Activated naive CD8-positive, alpha-beta T cell treated with anti-CD3 and anti-CD28 coated beads, Interleukin-2, amount 10 ng/mL, durations not matched to agents 7 days and 5 days (primary cell): ENCODE data around the gene FAM20A. TPM values are rescaled to one million over a fixed set of nuclear protein-coding genes. Genes with fewer than 3 reads are reported as not detected.
"Not testable (repeated sequence)": the region's sequence is repeated elsewhere in the genome, so short reads cannot be mapped to it uniquely, and the experiment has no call there.

ENCODE experiments used
- ATAC-seq: fragments of 150-1000 bp; cut with Tn5 transposase; one replicate; pipeline ENCODE4 v1.10.0; 2021; ENCODE audit warnings: low read depth, moderate library complexity
- POLR2A ChIA-PET: fragments of 350-600 bp; sonication (Branson Sonifier 250); formaldehyde crosslinking; loops from one replicate; lab custom pipeline; 2021; ENCODE audit warnings: antibody characterized with exemption; lab: Charles Lee
- DNase-seq: peaks from one replicate; pipeline ENCODE4 v3.0.0; 2021
- H3K27ac Mint-ChIP-seq: one replicate; pipeline ENCODE4 v1.8.0; 2022; ENCODE audit warnings: mild to moderate bottlenecking, mixed read lengths
- H3K27me3 Mint-ChIP-seq: one replicate; pipeline ENCODE4 v1.8.0; 2022; ENCODE audit warnings: mild to moderate bottlenecking, moderate library complexity, mixed read lengths
- H3K36me3 Mint-ChIP-seq: one replicate; pipeline ENCODE4 v1.8.0; 2021; ENCODE audit warnings: mild to moderate bottlenecking, mixed read lengths
- H3K4me1 Mint-ChIP-seq: one replicate; pipeline ENCODE4 v1.8.0; 2021; ENCODE audit warnings: mixed read lengths
- H3K4me3 Mint-ChIP-seq: one replicate; pipeline ENCODE4 v1.8.0; 2022; ENCODE audit warnings: mild to moderate bottlenecking, moderate library complexity, mixed read lengths
- H3K9me3 Mint-ChIP-seq: one replicate; pipeline ENCODE4 v1.8.0; 2021; ENCODE audit warnings: mixed read lengths
- total RNA-seq, 2 experiments: library from RNA; stranded (reverse); gene quantifications; one replicate each; pipeline ENCODE4 v1.2.3, GENCODE V29; 2021

Gene FAM20A
- total RNA-seq, 2 experiments from 2014 or later = not detected

DNA sequence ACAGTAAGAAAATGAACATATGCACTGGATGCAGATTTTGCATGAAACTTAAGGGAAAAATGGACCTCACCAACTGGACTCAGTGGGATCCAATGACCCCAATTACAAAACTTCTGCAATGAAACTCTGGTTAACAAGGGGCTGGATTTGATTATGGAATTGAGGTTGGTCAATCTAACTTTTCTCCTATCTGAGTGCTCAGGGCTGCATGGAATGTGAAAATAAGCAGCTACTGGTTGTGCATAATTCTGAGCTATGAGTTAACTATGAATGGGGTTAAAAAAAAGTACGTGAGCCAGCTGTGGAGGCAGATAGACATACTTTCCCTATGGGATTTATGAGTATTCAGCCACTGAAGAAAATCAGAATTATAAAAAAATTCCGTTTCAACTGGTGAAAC is 9.2 kb downstream of the FAM20A start:
- H3K36me3 Mint-ChIP-seq = peaks cover 1% of the 10 kb centered on the region
- POLR2A ChIA-PET = no interaction called here
- DNase-seq (no peak), ATAC-seq (no peak)
- H3K4me1 Mint-ChIP-seq = peaks cover 13% of the 10 kb centered on the region
- H3K4me3 Mint-ChIP-seq = no peak overlapping the region
- peaks cover 5% of the 10 kb centered on the region for H3K9me3 Mint-ChIP-seq
- peaks cover 37% of the 10 kb centered on the region for H3K27me3 Mint-ChIP-seq
- no peak overlapping the region for H3K27ac Mint-ChIP-seq

DNA sequence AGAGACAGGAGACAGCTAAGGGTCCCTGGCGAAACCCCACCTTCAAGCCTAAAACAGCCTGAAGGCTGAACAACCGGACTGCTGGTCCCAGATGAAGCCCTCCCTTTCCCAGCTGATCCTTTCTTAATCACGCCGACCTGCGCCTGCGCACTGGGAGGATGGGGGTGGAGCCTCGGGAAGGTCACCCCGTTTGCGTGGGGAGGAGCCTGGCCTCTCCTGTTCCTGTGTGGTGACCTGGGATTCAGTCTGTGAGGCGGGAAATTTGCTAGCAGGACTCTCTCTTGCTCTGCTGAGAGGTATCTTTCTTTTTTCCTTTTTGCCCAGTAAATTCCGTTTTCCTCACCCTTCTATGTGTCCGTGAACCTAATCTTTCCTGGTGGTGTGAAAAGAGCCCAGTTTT is 9.6 kb downstream of the FAM20A start:
- DNase-seq (no peak), ATAC-seq (no peak)
- Mint-ChIP-seq H3K4me1 (peaks cover 12% of the 10 kb centered on the region), H3K27ac (no peak overlapping the region), H3K27me3 (peaks cover 36% of the 10 kb centered on the region), H3K36me3 (peaks cover 1% of the 10 kb centered on the region), H3K9me3 (peaks cover 5% of the 10 kb centered on the region), H3K4me3 (no peak overlapping the region)
- POLR2A ChIA-PET = no interaction called here

DNA sequence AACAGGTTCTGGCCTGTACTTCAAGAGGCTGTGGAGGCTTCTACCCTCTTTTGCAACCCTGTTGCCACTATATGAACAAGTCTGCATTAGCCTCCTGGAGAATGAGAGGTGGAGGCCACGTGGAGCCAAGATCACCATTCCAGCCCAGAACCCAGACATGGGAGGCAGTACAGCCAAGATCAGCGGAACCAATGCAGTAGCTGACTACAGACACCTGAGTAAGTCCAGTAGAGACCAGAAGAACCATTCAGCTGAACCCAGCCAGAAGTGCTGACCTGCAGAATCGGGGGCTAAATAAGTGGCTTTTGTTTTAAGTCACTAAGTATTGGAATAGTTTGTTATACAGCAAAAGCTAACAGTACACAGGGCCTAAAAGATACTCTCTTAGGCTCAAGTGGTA is 12.1 kb downstream of the FAM20A start:
- Mint-ChIP-seq H3K27me3 (peaks cover 27% of the 10 kb centered on the region), H3K4me3 (no peak overlapping the region), H3K36me3 (peaks cover 1% of the 10 kb centered on the region), H3K4me1 (no peaks in the 10 kb centered on the region), H3K27ac (no peak overlapping the region), H3K9me3 (peaks cover 5% of the 10 kb centered on the region)
- POLR2A ChIA-PET = no interaction called here
- DNase-seq = no peak
- ATAC-seq = no peak

DNA sequence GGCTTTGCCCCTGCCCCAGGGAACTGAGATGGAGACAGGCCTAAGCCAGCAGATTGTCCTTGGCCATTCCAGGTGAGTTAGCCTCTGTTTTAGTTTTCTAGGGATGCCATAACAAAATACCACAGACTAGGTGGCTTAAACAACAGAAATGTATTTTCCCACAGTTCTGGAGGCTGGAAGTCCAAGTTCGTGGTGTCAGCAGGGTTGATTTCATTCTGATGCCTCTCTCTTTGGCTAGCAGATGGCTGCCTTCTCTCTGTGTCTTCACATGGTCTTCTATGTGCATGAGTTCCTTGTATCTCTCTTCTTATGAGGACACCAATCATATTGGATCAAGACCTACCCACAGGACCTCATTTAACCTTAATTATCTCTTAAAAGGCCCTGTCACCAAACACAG is 12.8 kb downstream of the FAM20A start:
- DNase-seq = no peak
- POLR2A ChIA-PET = no interaction called here
- H3K4me3 Mint-ChIP-seq = no peak overlapping the region
- ATAC-seq = no peak
- H3K27ac Mint-ChIP-seq = no peak overlapping the region
- H3K27me3 Mint-ChIP-seq = peaks cover 20% of the 10 kb centered on the region
- H3K9me3 Mint-ChIP-seq = peaks cover 5% of the 10 kb centered on the region
- no peaks in the 10 kb centered on the region for H3K4me1 Mint-ChIP-seq
- peaks cover 1% of the 10 kb centered on the region for H3K36me3 Mint-ChIP-seq

DNA sequence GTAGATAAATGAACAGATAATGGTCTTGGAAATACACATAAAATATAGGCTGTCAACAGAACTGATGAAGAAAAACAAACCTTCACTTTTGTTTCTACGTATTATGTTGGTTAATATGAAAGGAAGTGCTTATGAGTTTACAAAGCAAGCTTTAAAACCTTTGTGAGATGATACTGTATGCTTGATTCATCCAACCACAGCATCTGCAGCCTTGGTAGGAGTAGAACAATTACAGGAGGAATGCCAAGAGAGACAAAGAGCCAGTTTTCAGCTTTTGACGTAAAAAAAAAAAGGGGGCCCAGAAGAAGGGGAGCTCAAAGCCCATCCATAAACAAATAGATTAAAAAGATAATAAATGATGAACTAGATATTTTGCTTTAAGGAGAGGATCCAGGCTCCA is 13.3 kb downstream of the FAM20A start:
- H3K36me3 Mint-ChIP-seq = peaks cover 1% of the 10 kb centered on the region
- no peak overlapping the region for H3K4me3 Mint-ChIP-seq

DNA sequence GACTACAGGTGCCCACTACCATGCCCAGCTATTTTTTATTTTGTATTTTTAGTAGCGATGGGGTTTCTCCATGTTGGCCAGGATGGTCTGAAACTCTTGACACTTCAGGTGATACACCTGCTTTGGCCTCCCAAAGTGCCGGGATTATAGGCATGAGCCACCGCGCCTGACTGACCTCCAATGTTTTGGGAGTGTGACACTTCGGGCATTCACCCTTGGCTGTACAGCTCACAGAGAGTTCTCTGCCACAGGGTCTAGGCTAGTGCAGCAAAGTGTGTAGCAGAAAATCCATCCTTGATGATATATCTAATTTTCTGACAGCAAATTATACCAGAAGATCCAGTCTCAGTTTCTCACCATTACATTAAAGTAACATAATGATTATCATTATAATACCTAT is 14.1 kb downstream of the FAM20A start:
- no peaks in the 10 kb centered on the region for H3K4me1 Mint-ChIP-seq
- H3K27ac Mint-ChIP-seq = no peak overlapping the region
- no peak for ATAC-seq
- peaks cover 14% of the 10 kb centered on the region for H3K27me3 Mint-ChIP-seq
- no peak overlapping the region for H3K4me3 Mint-ChIP-seq
- POLR2A ChIA-PET = no interaction called here
- DNase-seq = no peak
- peaks cover 5% of the 10 kb centered on the region for H3K9me3 Mint-ChIP-seq
- peaks cover 1% of the 10 kb centered on the region for H3K36me3 Mint-ChIP-seq

More for the DNA sequence above, 13.3 kb downstream of the FAM20A start:
- no peak overlapping the region for H3K27ac Mint-ChIP-seq
- POLR2A ChIA-PET = no interaction called here
- peaks cover 19% of the 10 kb centered on the region for H3K27me3 Mint-ChIP-seq
- peaks cover 5% of the 10 kb centered on the region for H3K9me3 Mint-ChIP-seq
- ATAC-seq = no peak
- DNase-seq = no peak
- no peaks in the 10 kb centered on the region for H3K4me1 Mint-ChIP-seq

DNA sequence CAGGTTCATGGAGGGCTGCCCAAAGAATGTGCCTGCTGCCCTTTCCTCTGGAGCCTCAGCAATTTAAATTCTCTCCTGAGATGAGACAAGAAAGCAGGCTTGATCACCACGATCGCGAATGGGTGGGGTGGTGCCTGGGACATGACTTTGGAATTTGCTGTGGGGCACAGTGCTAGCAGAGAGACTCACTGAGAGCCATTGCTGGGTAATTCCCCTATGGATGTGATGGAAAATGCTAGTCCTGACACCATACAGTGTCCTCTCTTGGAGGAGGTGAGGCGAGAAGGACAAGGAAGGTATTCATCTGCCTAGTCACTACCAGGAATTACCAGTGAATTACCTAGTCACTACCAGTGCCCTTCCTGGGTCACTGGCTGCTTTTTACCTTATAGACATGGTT is 15.5 kb downstream of the FAM20A start:
- Mint-ChIP-seq H3K27me3 (peaks cover 7% of the 10 kb centered on the region), H3K27ac (no peak overlapping the region), H3K9me3 (peaks cover 5% of the 10 kb centered on the region), H3K4me1 (no peaks in the 10 kb centered on the region), H3K36me3 (peaks cover 1% of the 10 kb centered on the region), H3K4me3 (no peak overlapping the region)
- POLR2A ChIA-PET = no interaction called here
- DNase-seq (no peak), ATAC-seq (no peak)

DNA sequence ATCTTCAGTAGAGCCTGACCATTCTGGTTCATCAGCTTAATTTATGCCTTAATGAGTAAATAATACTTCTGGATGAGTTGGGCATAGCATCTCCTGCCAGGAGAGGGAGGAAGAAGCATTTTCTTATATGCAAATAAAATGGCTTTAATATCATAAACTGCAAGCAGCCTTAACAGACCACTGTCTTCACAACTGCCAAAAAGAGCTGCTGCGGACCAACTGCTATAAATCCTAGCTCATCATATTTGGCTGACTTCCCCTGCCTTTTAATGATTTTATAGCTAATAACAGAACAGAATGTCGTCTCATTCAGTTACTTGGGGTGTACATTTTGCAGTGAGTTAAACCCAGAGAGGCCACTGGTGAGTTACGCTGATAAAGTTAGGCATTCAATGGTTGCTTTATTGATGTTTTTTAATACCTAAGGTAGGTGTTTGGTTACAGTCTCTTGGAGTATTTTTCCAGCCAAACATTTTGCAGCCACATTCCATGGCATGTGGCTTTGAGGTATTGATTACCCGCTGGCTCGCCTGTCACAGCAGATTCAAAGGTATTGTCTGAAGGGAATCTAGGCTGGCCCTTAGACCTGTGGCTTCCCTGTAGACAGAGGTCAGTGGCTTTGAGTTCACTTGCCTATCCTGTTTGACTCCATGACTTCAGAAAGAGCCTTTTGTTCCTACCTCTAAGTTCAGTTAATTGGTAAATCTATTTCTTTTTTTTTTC is 16.4 kb downstream of the FAM20A start:
- Mint-ChIP-seq H3K9me3 (peaks cover 5% of the 10 kb centered on the region), H3K27ac (no peak overlapping the region), H3K4me1 (no peaks in the 10 kb centered on the region), H3K27me3 (peaks cover 7% of the 10 kb centered on the region), H3K4me3 (no peak overlapping the region), H3K36me3 (peaks cover 1% of the 10 kb centered on the region)
- ATAC-seq (no peak), DNase-seq (no peak)
- POLR2A ChIA-PET = no interaction called here

DNA sequence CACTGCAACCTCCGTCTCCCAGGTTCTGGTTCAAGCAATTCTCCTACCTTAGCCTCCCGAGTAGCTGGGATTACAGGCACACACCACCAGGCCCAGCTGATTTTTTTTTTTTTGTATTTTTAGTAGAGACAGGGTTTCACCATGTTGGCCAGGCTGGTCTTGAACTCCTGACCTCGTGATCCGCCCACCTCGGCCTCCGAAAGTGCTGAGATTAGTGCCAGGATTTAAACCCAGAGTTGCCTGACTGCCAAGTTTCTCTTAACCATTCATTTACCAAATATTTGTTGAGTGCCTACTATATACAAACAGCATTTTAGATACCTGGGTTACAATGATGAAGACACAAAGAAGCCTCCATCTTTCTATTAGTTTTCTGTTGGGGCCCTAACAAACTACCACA is 18.3 kb downstream of the FAM20A start:
- peaks cover 12% of the 10 kb centered on the region for H3K27me3 Mint-ChIP-seq
- H3K9me3 Mint-ChIP-seq, H3K36me3 Mint-ChIP-seq, ATAC-seq, H3K27ac Mint-ChIP-seq, H3K4me1 Mint-ChIP-seq, H3K4me3 Mint-ChIP-seq, DNase-seq, POLR2A ChIA-PET: not testable (repeated sequence)

DNA sequence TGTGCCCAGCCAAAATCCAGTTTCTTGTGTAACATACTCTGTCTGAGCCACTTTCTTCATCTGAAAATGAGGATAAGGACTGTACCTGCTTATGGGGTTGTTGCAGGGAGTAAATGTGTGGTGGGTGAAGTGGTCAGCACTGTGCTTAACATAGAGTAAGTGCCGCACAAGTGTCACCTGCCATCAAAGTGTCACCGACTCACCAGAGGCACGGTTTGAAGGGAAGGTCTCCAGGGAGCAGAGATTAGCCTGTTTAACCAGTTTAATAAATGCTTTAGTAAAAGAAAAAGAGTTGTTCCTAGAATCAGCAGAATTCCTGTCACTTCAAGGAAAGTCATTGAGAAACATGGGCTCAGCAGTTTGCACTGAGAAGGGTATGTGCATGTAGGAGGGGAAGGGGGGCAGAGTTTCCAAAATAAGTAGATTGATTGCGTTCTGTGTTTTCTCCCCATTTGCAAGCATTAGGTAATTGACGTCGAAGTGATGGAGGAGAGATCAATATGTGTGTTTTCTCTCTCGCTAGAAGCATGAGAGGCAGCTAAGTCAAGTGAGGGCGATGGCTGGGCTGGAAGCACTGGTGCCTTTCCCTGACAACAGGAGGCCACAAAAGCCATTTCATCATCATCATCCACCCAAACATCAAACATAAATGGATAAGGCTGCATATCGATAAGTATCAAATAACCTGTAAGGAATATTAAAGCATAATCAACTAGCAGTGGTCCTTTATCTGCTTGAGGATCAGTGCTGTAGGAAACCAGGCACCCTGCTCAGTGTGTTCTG is 19.1 kb downstream of the FAM20A start:
- POLR2A ChIA-PET = no interaction called here
- DNase-seq (no peak), ATAC-seq (no peak)
- H3K27me3 Mint-ChIP-seq = peaks cover 11% of the 10 kb centered on the region
- H3K27ac Mint-ChIP-seq = no peak overlapping the region
- H3K9me3 Mint-ChIP-seq = no peaks in the 10 kb centered on the region
- no peaks in the 10 kb centered on the region for H3K36me3 Mint-ChIP-seq
- no peak overlapping the region for H3K4me3 Mint-ChIP-seq
- H3K4me1 Mint-ChIP-seq = no peaks in the 10 kb centered on the region

DNA sequence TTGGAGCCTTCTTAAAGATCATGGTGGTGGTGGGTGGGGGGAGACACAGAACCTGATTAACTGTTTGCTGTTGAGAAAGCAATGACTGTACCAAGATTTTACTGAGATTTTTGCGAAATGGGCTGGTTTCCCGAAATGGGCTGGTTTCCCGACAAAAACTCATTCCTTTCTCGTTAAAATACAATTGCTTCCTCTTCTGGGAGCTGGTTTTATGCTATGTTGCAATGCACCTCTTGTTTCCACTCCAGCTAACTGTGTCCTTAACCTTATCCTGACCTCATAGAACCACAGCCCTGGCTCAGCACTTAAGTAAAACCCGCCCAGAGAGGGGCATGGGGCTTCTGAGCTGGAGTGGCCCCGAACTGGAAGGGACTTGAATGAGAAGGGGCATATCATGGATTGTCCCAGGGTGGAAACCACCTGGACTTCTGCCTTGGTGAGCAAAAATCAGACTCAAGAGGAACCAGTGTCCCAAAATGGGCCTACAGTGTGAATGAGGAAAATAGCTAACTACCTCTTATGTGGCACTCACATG is 20.9 kb downstream of the FAM20A start:
- peaks cover 5% of the 10 kb centered on the region for H3K27me3 Mint-ChIP-seq
- H3K27ac Mint-ChIP-seq = no peak overlapping the region
- no peak overlapping the region for H3K4me3 Mint-ChIP-seq
- ATAC-seq (no peak), DNase-seq (no peak)
- H3K4me1 Mint-ChIP-seq = no peaks in the 10 kb centered on the region
- no peaks in the 10 kb centered on the region for H3K36me3 Mint-ChIP-seq
- POLR2A ChIA-PET = no interaction called here
- no peaks in the 10 kb centered on the region for H3K9me3 Mint-ChIP-seq

DNA sequence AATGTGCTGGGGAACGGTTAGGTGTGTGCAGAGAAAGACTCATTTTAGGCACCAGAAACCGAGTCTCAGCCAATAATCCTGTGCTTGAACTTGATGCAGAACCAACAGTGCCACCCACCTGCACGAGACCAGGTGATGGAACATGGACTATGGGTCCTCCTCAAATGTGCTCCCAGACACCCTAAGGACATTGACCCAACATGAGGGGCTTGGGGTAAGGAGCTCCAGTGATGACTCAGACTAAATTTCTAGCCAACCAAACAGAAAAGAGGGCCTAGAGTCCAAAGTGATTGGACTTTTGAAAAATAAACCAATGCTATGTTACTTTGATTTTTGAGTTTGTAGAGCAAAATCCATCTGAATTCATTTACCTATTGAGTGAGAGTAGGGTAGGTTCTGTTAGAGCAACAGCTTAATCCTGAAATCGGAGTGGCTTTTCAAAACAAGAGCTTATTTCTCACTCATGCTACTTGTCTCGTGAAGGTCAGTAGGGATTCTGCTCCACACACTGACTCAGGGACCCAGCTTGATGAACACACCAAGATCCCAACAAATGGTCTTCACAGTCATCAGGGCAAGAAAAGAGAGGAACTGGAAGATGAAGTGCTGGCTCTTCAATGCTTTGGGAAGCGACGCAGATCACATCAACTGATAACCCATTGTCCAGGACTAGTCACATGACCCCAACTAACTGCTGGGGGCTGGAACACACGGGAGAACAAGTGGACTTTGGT is 21.8 kb downstream of the FAM20A start:
- Mint-ChIP-seq H3K27ac (no peak overlapping the region), H3K4me3 (no peak overlapping the region), H3K4me1 (no peaks in the 10 kb centered on the region), H3K36me3 (no peaks in the 10 kb centered on the region), H3K27me3 (peaks cover 5% of the 10 kb centered on the region), H3K9me3 (no peaks in the 10 kb centered on the region)
- ATAC-seq = no peak
- DNase-seq = no peak
- POLR2A ChIA-PET = no interaction called here

DNA sequence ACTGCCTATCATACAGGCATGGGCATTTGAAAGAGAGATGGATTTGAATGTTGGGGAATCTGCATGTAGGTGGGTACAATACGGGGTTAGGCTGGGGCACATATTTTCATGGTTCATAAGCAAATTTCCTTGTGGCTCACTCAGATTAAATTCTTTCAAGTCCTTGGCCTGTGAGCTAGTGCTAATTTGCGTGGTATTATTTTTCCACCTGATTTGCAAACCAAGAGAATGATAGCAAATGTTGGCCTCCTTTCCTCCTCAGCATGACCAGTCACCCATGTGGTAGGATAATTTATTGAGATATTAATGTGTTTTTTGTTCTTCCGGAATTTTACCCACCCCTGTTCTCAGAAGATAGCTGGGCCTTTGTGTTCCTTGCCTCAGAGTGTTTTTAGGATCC is 22.9 kb downstream of the FAM20A start:
- DNase-seq (no peak), ATAC-seq (no peak)
- H3K4me1 Mint-ChIP-seq = no peaks in the 10 kb centered on the region
- POLR2A ChIA-PET = no interaction called here
- no peak overlapping the region for H3K27ac Mint-ChIP-seq
- H3K9me3 Mint-ChIP-seq = no peaks in the 10 kb centered on the region
- H3K36me3 Mint-ChIP-seq = no peaks in the 10 kb centered on the region
- H3K4me3 Mint-ChIP-seq = no peak overlapping the region
- H3K27me3 Mint-ChIP-seq = peaks cover 5% of the 10 kb centered on the region
